Measurements from ENCODE around the gene DOCK9. TPM values are rescaled to one million over a fixed set of nuclear protein-coding genes. Genes with fewer than 3 reads are reported as not detected.

DOCK9 gene
- total RNA-seq, 1 donor from 2014 or later: 204 TPM

- ATAC-seq (no peak), DNase-seq (ENCODE audit: low spot score) (no peak)
Observed at GRCh38 chr13:98877466-98877865, 100.4 kb downstream of the DOCK9 start.

DNA sequence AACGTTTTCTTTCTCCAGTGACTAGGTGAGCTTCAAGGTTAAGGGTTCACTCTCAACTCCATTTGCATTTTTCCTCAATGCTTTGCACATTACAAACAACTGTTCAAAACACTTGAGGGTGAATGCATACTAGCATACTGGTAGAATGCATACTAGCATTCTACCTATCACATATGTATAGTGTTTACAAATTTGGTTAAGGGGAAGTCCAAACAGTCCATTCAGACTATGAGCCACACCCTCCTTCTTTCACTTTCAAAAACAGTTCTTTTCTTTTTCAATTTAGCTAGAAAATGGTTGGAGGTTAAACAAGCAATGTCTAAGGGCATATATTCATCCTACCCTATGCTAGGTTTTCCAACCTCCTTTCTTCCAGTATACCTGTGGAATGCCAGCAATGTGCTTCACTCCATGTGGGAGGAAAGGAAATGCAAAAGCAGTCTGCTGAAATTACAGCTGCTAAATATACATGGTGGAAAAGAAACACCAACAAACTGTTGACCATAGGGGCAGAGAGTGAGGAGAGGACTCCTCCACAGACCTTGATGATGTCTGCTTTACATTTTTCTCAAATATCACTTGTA is 102.6 kb downstream of the DOCK9 start:
- ATAC-seq: no peak
- intact Hi-C loops (cut with DNase I): no loop called here

More at GRCh38 chr13:98877466-98877865, 100.4 kb downstream of the DOCK9 start:
- intact Hi-C loops (cut with DNase I): no loop called here

GRCh38 chr13:98874029-98874397 is 103.9 kb downstream of the DOCK9 start:
- ATAC-seq: no peak
- intact Hi-C loops (cut with DNase I): no loop called here
- no peak for DNase-seq (ENCODE audit: low spot score)

More for the DNA sequence above, 102.6 kb downstream of the DOCK9 start:
- no peak for DNase-seq (ENCODE audit: low spot score)

DNA sequence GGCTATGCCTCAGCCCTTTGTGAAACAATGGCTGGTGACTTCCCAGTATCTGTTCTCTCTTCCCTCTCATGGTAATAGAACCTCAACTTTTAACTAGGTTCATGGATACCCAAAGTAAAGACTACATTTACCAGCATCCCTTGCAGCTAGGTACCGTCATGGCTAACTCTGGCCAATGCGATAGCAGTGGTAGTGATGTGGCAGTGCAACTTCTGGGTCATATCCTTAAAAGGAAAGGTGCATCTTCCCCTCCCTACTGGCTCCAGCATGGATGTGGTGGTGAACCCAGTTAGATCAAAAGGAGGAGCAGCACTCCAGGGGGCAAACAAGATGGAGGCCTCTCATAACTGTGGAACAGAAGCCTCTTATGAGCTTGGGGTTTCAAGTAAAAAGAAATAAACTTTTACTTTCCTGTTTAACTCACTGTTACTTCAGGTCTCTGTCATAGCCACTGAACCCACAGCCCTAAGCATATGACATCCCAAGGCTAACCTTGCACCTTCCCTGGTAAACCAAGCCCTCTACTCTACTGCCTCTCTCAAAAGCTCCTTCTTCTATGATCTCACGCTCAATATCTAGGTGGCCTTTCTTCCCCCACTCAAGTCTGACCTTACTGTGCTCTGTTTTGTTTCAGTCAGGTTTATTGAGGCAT is 104.4 kb downstream of the DOCK9 start:
- DNase-seq (ENCODE audit: low spot score): no peak
- ATAC-seq: no peak
- intact Hi-C loops (cut with DNase I): no loop called here

DNA sequence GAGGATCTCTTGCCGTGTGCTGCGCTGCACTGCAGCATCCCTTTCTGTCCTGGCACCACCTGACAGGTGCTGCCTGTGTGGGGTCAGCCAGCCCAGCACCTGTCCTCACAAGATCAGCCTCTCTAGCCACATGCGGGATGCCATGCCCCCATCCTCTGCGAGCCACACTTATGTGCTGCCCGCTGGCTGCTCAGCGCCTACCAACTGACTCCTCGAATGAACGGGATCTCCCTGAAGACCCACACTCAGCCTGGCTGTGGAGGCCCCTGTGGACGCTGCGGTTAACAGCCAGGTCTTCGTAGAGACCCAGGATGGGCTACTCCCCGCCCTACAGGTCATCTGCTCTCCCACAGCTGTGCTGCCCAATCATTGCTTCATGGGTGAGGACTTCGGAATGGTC is 106.1 kb downstream of the DOCK9 start:
- ATAC-seq (no peak), DNase-seq (ENCODE audit: low spot score) (no peak)
- intact Hi-C loops (cut with DNase I): no loop called here

DNA sequence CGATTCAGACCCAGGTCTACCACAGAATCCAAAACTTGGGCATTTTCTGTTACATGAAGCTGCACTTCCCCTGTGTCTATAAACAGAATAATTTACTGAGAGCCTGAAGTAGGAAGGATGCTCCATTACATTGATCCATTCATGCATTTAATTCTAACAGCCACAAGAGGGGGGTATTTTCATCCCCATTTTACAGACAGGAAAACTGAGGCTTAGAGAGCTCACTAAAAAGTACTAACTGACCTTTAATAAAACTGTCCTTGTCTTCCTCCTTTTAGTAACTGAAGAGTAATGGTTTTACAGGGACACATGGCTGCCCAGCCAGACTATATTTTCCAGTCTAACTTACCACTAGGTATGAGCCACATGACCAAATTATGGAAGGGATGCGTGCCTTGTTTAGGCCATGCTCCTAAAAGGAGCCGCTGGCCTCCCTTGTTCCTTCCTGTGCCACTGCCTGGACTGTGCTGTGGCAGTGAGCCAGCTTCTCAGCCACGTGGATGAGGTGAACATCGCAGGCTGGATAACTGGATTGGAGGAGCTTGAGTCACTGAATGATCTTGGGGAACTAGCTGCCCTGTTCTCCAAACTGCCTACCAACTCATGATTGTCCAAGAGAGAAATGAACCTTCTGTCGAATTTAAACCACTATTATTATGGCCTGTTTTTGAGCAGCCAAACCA is 108.3 kb downstream of the DOCK9 start:
- ATAC-seq (peak; percentile 45), DNase-seq (ENCODE audit: low spot score) (no peak)
- intact Hi-C loops (cut with DNase I): no loop called here

DNA sequence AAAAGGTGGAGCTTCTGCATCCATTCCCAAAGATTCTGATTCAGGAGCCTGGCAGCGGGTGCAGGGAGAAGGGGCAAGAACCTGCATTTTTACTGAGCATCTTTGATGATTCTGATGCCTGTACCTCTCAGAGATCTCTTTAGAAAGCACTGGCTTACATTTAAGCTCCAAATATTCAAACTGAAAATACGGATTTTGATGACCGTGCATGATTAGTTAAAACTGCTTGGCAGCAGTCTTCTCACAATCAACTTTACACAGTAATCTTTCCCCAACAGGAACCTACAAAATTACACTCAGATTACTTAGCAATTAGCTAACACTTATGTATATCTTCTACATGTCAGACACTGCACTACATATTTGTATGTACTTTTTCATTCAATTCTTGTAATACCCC is 108.9 kb downstream of the DOCK9 start:
- intact Hi-C loops (cut with DNase I): no loop called here
- DNase-seq (ENCODE audit: low spot score) (no peak), ATAC-seq (no peak)

DNA sequence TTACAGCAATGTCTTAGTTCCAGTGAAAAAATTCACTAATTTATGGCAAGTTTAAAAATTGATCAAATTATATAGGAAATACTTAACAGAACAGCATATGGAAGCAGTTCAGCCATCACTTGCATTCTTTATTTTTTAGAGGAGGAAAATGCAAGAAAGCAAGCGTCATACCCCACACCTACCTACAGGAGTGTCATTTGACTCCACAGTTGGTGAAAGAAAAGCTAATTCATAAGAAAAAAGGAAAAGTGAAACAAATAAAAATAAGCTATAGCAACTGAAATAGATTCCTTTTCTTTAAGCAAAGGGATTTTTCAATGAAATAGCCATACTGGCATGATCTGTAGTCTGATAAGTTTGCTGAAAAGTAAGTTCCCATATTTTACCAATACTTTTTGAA is 111.0 kb downstream of the DOCK9 start:
- intact Hi-C loops (cut with DNase I): no loop called here
- no peak for ATAC-seq
- no peak for DNase-seq (ENCODE audit: low spot score)

DNA sequence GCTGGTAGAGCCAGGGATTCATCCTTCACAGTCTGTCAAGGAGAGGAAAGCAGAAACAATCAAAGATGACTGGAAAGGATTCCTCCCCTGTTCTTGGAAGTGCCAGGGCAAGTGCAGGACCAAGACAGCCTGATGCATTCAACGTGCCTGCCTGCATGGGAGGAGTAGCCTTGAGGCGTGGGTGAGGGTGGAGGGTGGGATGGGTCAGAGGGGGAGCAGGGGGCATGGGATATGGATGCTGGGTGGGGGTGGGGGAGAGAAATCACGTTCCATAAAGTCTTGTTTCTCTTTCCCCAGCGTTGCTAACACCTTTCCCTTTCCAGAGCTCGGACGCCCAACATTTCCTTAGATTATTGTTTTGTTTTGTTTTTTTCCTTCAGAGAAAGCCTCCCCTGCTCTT is 117.4 kb downstream of the DOCK9 start:
- DNase-seq (ENCODE audit: low spot score) (no peak), ATAC-seq (no peak)

DNA sequence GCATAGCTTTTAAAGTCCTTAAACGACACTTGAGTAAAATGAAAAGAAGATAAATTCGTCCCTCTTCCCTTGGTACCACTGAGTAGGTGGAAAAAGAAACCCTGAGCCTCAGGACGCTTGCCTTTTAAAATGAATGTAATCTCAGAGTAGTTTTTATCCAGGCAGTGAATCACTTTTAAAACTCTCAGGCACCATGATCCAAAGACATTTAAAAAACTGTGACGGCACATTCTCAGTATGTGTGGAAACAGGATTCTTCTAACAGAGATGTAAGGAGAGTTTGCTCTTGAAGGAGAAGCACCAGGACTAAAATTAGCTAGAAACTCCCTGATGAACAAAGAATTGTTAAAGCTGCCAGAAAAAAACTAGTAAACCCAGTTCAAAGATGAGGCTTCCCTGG is 119.7 kb downstream of the DOCK9 start:
- ATAC-seq (no peak), DNase-seq (ENCODE audit: low spot score) (no peak)
- intact Hi-C loops (cut with DNase I): no loop called here

More for the DNA sequence above, 117.4 kb downstream of the DOCK9 start:
- intact Hi-C loops (cut with DNase I): no loop called here

DNA sequence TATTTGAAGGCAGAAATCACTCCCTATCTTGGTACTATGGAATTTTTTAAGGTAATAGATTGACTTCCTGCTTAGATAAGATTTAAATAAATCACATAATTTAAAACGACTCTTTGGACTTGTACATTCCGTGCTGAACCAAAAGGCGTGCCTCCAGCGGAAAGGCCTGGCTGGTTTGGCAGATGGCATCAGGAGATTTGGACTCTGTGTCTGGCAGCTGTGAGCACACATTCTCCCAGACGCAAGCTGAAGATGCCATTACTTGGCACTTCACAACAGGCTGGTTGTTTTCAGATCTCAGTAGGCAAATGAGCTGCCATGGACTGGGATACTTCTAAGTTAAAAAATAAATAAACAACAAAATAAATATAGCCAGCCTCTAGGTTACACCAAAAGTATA is 120.9 kb downstream of the DOCK9 start:
- intact Hi-C loops (cut with DNase I): no loop called here
- ATAC-seq (no peak), DNase-seq (ENCODE audit: low spot score) (no peak)

DNA sequence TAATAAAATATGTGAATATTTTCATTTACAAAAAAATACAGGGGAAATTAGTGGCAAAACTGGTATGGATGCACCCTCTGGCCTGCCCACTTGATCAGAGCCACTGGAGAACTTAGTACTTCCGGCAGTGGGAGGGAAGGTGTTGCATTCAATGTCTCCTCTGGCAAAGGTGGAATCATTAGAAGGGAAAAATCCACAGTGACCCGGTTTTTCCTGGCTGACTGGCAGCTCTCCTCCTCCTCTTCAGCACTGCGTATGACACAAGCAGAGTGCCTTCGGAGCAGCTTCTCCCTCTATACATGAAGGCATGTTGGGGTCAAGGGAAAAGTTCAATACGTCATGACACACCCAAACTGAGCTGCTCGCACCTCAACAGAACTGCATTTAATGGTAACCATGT is 123.4 kb downstream of the DOCK9 start:
- no peak for ATAC-seq
- DNase-seq (ENCODE audit: low spot score): no peak
- intact Hi-C loops (cut with DNase I): no loop called here

DNA sequence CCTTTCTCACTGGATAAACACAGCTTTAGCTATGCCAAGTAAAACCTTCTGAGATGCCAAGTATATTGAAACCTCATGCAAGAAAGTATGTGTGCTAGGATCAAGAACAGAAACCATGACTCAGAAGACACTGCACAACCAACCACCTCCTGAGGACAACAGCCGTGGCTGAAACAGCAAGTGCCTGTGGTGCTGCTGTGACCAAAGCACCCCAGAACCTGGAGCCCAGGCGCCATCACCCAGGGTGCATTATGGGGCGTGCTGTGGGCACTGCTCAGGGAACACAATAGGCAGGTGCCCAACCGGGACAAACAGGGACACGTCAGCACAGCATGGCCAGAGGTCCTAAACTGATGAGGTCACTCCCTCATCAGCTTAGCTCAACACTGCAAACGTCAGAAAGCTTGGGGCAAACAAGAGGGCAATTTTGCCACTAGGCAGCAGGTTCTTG is 124.1 kb downstream of the DOCK9 start:
- DNase-seq (ENCODE audit: low spot score) (no peak), ATAC-seq (peak; percentile 57)
- intact Hi-C loops (cut with DNase I): no loop called here

DNA sequence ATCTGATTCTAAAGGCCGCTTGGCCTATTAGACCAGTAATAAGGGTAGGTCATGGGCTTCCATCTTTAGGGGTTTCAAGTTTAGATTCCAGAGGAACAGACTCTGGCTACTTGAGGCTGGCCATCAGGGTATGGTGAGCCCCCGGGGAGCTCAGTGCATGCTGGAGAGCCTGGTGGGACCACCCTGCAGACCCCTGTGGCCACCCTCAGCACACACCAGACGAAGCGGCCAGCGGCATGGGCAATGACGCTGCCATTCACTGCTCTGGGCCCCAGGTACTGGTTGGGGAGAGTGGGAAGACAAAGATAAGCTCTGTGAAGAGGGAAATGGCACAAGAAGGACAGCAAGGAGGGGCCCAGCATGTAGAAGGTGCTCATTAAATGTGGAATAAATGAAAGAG is 126.6 kb downstream of the DOCK9 start:
- DNase-seq (ENCODE audit: low spot score): no peak
- no peak for ATAC-seq
- intact Hi-C loops (cut with DNase I): no loop called here

GRCh38 chr13:98848746-98849145 is 129.1 kb downstream of the DOCK9 start:
- intact Hi-C loops (cut with DNase I): no loop called here
- ATAC-seq: peak; percentile 44
- no peak for DNase-seq (ENCODE audit: low spot score)

DNA sequence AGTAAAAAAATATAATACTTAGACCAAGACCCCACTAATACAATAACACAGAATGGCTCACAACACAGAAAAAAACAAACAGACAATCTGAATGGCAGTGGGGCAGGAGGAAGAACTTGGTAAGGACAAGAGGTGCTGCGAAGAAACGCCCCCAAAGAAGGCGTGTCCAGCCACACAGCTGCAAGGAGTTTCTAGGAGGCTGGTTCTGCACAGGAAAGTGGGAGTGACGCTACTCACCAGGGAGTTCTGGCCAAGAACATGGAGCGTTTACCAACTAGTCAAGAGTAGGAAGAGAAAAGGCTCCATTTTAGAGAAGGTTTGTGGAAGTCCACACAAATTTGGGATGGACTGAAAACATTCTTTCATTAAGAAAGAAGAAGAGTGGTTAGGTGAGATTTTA is 130.1 kb downstream of the DOCK9 start:
- DNase-seq (ENCODE audit: low spot score) (no peak), ATAC-seq (peak; percentile 62)
- intact Hi-C loops (cut with DNase I): no loop called here

DNA sequence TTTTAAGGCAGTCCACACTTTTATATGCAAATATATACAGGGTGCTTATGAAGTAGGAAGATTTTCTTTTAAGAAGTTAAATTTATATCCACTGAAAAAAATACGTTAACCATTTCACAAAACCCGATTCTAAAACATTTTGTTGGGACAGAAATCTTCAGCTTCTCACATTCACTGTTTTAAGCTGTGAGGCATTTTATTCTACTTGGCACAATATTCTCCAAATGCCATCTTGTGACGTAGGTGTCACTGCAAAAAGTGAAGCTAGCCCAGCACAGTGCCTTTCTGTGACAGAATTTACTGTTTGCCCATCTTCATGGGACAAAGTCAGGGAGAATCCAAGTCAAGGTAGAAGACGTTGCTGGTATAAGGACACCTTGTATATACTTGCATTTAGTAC is 130.9 kb downstream of the DOCK9 start:
- ATAC-seq (no peak), DNase-seq (ENCODE audit: low spot score) (no peak)
- intact Hi-C loops (cut with DNase I): no loop called here

DNA sequence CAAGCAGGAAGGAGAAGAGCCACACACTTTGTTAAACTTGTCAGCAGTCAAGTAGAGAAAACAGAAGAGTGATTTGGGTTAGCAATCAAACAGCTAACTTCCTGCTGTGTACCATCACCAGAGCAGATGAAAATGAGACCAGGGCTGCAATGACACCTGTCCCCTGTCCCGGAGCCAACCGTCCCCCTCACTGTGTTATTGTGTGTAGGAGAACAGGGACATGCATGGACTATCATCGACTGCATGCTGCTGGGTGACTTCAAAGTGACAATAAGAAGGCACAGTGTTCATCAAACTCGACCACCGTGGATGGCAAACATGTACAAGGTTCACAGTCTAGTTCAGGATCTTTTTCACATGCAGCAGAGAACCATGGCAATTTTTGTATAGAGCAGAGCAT is 131.3 kb downstream of the DOCK9 start:
- DNase-seq (ENCODE audit: low spot score) (no peak), ATAC-seq (no peak)
- intact Hi-C loops (cut with DNase I): no loop called here

- ATAC-seq (no peak), DNase-seq (ENCODE audit: low spot score) (no peak)
- intact Hi-C loops (cut with DNase I): no loop called here
Observed at GRCh38 chr13:98845742-98846141, 132.1 kb downstream of the DOCK9 start.

- DNase-seq (ENCODE audit: low spot score): no peak
- intact Hi-C loops (cut with DNase I): no loop called here
- no peak for ATAC-seq
Observed at GRCh38 chr13:98844021-98844420, 133.8 kb downstream of the DOCK9 start.

DNA sequence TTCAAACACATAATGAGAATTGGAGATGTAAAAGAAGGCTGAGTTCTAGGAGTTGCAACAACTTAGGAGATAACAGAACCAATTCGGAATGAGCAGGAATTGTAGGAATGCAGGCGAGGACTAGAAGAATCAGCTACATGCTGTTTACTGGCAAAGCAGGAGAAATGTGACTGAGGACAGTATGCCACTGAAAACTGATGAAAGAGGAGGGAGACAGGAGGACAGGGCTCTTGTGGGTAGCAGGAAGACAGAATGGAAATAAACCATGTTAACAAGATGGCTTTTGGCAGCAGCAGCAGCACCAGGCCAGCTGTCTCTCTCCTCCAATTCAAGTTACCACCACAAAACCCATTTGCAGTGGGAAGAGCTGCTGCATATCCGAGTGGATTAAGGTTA is 134.4 kb downstream of the DOCK9 start:
- no peak for ATAC-seq
- intact Hi-C loops (cut with DNase I): no loop called here

More for the DNA sequence above, 134.4 kb downstream of the DOCK9 start:
- DNase-seq (ENCODE audit: low spot score): no peak

Measured in sciatic nerve (tissue), 2 donors.